ENCODE data around the gene LRRC70. TPM values are rescaled to one million over a fixed set of nuclear protein-coding genes. Genes with fewer than 3 reads are reported as not detected.

LRRC70 gene, protein sequence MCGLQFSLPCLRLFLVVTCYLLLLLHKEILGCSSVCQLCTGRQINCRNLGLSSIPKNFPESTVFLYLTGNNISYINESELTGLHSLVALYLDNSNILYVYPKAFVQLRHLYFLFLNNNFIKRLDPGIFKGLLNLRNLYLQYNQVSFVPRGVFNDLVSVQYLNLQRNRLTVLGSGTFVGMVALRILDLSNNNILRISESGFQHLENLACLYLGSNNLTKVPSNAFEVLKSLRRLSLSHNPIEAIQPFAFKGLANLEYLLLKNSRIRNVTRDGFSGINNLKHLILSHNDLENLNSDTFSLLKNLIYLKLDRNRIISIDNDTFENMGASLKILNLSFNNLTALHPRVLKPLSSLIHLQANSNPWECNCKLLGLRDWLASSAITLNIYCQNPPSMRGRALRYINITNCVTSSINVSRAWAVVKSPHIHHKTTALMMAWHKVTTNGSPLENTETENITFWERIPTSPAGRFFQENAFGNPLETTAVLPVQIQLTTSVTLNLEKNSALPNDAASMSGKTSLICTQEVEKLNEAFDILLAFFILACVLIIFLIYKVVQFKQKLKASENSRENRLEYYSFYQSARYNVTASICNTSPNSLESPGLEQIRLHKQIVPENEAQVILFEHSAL
- total RNA-seq, result 10 to 100 TPM in 2 of 4 donors, 1 to 10 TPM in 2; 8.0 to 15.3 (median 10.4) TPM

DNA sequence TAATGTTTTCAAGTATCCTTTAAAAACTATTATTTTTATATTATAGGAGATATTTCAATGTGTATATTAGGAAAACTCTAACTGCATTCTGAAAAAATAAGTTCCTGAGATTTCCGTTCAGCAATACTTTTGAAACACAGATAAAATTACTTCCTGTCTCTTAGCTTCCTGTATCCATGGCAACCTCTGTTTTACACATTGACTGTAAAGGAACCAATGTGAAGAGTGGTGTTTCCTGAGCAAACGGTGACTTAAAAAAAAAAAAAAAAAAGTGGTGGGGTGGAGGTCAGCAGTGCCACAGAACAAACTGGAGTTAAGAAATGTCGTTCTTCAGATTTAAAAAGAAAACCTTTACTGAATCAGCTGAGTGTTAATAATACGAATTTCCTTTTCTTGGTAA, at the start of gene LRRC70:
LRRC70 (plus strand) TSS at position 280 of the 400 bp plus-strand sequence. CDS start 620 bp downstream, outside the sequence.
- DNase-seq, result no peak
- H3K27ac ChIP-seq, result peak within 1 kb of the TSS; percentile 4 to 30 (median 11)

DNA sequence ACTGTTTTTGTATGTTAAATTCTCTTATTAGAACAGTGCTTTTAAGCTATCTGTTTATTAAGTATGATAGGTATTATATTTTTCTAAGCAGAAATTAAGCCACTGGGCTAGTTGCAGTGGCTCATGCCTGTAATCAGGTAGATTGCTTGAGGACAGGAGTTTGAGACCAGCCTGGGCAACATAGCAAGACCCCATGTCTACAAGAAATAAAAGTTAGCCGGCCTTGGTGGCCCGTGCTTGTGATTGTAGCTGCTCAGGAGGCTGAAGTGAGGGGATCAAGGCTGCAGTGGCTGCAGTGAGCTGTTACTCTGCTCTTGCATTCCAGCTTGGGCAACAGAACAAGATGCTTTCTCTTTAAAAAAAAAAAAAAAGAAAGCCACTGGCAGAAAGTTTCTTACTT, 45.0 kb upstream of the LRRC70 start:
- TF ChIP-seq CTCF (IDR thresholded peaks at IDR 0.05) (no peak), POLR2A (IDR thresholded peaks at IDR 0.05) (no peak)
- peaks cover 0 to 5% of the 10 kb centered on the region in 2 donors for H3K4me1 ChIP-seq
- H3K27me3 ChIP-seq, result no peaks in the 10 kb centered on the region
- intact Hi-C loops (cut with DNase I), result no loop called here
- no peak overlapping the region for H3K27ac ChIP-seq
- no peaks in the 10 kb centered on the region for H3K9me3 ChIP-seq
- H3K4me3 ChIP-seq (replicated peaks in 1 of 3), result no peak overlapping the region
- WGBS, 2 donors, result 93 to 95% methylated on average over 2 of the region's 2 CpGs
- H3K36me3 ChIP-seq, result no peaks in the 10 kb centered on the region
- DNase-seq, result no peak

More for the DNA sequence above, at the start of gene LRRC70:
- no peaks in the 10 kb centered on the region for H3K36me3 ChIP-seq
- intact Hi-C loops (cut with DNase I), result no loop called here
- peaks cover 9 to 12% of the 10 kb centered on the region in 2 donors for H3K4me1 ChIP-seq
- TF ChIP-seq POLR2A (IDR thresholded peaks at IDR 0.05), result no peak
- no peak for TF ChIP-seq CTCF (IDR thresholded peaks at IDR 0.05)
- 54% methylated on average over 4 of the region's 4 CpGs for WGBS, 2 donors
- H3K9me3 ChIP-seq, result no peaks in the 10 kb centered on the region
- H3K4me3 ChIP-seq (replicated peaks in 1 of 3), result no peak within 1 kb of the TSS
- H3K27me3 ChIP-seq, result no peaks in the 10 kb centered on the region

DNA sequence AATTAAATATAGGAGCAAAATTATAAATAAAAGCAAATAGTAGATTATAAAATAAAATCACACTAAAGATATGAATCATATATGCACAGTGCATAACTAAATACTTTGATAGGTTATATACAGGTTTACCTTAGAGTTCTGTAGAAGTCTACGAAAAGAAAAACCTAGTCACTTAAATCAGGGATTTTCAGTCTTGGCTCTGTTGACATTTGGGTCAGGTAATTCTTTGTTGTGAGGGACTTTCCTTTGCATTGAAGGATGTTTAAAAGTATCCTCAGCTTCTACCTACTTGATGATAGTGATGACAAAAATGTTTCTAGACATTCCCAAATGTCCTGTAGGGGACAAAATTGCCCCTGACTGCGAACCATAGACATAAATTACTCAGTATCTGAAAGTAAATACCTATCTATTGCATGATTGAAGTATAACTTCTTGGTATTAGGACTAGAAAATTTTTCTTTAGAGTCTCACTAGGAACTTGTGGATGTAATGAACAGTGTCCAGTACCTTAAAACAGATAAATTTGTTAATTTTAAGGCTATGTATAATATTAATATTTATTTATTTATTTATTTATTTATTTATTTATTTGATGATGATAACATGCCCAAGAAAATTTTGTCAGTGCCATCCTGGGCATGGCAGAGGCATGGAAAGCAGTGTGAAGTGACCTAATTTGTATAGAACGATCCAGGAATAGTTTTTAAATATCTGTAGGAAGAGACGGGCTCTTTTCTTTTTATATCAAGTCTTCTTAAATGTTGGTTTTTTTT, 44.0 kb upstream of the LRRC70 start:
- no peak for DNase-seq
- WGBS, 2 donors, result 49 to 51% methylated on average over 4 of the region's 4 CpGs
- no peaks in the 10 kb centered on the region for H3K36me3 ChIP-seq
- TF ChIP-seq POLR2A (IDR thresholded peaks at IDR 0.05) (no peak), CTCF (IDR thresholded peaks at IDR 0.05) (no peak)
- no peaks in the 10 kb centered on the region for H3K9me3 ChIP-seq
- H3K27me3 ChIP-seq, result no peaks in the 10 kb centered on the region
- peaks cover 0 to 5% of the 10 kb centered on the region in 2 donors for H3K4me1 ChIP-seq
- H3K27ac ChIP-seq, result no peak overlapping the region
- H3K4me3 ChIP-seq (replicated peaks in 1 of 3), result no peak overlapping the region
- intact Hi-C loops (cut with DNase I), result no loop called here

- H3K4me3 ChIP-seq (replicated peaks in 1 of 3), result no peak overlapping the region
- H3K27me3 ChIP-seq, result no peaks in the 10 kb centered on the region
- H3K4me1 ChIP-seq, result peaks cover 0 to 5% of the 10 kb centered on the region in 2 donors
- H3K27ac ChIP-seq, result no peak overlapping the region
- H3K36me3 ChIP-seq, result no peaks in the 10 kb centered on the region
- intact Hi-C loops (cut with DNase I), result no loop called here
- 94 to 99% methylated on average over 2 of the region's 2 CpGs for WGBS, 2 donors
- no peak for DNase-seq
- TF ChIP-seq POLR2A (IDR thresholded peaks at IDR 0.05) (no peak), CTCF (IDR thresholded peaks at IDR 0.05) (no peak)
- H3K9me3 ChIP-seq, result no peaks in the 10 kb centered on the region
These were observed 42.4 kb upstream of the LRRC70 start for GRCh38 chr5:62536232-62536631.
